ENCODE results near the gene TRAPPC5. TPM values are rescaled to one million over a fixed set of nuclear protein-coding genes. Genes with fewer than 3 reads are reported as not detected.

The TRAPPC5 gene
- total RNA-seq, 2 donors from 2014 or later = 69.8 to 70.0 TPM

DNA sequence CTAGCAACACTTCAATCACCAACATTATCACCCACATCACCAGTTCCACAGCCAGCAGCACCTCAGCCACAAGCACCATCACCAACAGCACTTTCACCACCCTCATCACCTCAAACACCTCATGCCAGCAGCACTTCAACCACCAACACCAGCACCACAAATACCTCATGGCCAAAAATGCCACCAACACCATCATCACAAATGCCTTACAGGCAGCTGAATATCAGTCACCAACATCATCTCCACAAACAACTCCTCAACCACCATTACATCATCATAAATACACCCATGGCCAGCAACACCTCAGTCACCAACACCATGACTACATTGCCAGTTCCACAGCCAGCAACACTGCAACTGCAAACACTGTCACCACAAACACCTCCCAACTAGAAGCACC lies 10.9 kb downstream of the TRAPPC5 start:
- no peaks in the 10 kb centered on the region for H3K36me3 ChIP-seq
- no peak overlapping the region for H3K4me3 ChIP-seq
- H3K27ac ChIP-seq = no peak overlapping the region
- TF ChIP-seq, protein P1, sequence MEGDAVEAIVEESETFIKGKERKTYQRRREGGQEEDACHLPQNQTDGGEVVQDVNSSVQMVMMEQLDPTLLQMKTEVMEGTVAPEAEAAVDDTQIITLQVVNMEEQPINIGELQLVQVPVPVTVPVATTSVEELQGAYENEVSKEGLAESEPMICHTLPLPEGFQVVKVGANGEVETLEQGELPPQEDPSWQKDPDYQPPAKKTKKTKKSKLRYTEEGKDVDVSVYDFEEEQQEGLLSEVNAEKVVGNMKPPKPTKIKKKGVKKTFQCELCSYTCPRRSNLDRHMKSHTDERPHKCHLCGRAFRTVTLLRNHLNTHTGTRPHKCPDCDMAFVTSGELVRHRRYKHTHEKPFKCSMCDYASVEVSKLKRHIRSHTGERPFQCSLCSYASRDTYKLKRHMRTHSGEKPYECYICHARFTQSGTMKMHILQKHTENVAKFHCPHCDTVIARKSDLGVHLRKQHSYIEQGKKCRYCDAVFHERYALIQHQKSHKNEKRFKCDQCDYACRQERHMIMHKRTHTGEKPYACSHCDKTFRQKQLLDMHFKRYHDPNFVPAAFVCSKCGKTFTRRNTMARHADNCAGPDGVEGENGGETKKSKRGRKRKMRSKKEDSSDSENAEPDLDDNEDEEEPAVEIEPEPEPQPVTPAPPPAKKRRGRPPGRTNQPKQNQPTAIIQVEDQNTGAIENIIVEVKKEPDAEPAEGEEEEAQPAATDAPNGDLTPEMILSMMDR (IDR thresholded peaks at IDR 0.05) = no peak
- no peaks in the 10 kb centered on the region for H3K27me3 ChIP-seq (replicated peaks; ENCODE audit: insufficient read depth)
- no peaks in the 10 kb centered on the region for H3K4me1 ChIP-seq (ENCODE audit: control insufficient read depth in 1 of 2, low read depth in 2 of 2)
- DNase-seq (ENCODE audit: low spot score) (no peak), ATAC-seq (ENCODE audit: insufficient number of reproducible peaks, low FRiP score, low read depth) (no peak)
- H3K9me3 ChIP-seq = no peaks in the 10 kb centered on the region

DNA sequence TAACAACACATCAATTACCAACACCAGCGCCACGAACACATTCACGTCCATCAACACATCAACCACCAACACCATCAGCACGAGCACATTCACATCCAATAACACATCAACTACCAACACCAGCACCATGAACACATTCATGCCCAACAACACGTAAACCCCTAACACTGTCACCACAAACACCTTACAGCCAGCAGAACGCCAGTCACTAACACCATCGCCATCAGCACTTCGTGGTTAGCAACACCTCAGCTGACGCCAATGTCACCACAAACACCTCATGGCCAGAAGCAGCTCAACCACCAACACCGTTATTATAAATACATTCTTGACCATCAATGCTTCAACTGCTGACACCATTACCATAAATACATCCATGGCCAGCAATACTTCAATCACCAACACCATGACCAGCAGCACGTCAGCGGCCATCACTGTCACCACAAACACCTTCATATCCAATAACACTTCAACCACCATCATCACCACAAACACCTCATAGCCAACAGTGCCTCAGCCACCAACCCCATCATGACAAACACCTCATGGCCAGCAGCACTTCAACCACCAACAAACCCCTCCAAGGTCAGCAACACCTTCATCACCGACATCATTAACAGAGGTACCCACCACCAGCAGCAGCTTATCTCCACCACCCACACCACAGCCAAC lies 11.9 kb downstream of the TRAPPC5 start:
- ATAC-seq (ENCODE audit: insufficient number of reproducible peaks, low FRiP score, low read depth) (no peak), DNase-seq (ENCODE audit: low spot score) (no peak)
- H3K4me1 ChIP-seq (ENCODE audit: control insufficient read depth in 1 of 2, low read depth in 2 of 2) = no peaks in the 10 kb centered on the region
- H3K27ac ChIP-seq = no peak overlapping the region
- H3K4me3 ChIP-seq = no peak overlapping the region
- no peaks in the 10 kb centered on the region for H3K9me3 ChIP-seq
- TF ChIP-seq, protein P1 (IDR thresholded peaks at IDR 0.05) = no peak
- no peaks in the 10 kb centered on the region for H3K27me3 ChIP-seq (replicated peaks; ENCODE audit: insufficient read depth)
- no peaks in the 10 kb centered on the region for H3K36me3 ChIP-seq

DNA sequence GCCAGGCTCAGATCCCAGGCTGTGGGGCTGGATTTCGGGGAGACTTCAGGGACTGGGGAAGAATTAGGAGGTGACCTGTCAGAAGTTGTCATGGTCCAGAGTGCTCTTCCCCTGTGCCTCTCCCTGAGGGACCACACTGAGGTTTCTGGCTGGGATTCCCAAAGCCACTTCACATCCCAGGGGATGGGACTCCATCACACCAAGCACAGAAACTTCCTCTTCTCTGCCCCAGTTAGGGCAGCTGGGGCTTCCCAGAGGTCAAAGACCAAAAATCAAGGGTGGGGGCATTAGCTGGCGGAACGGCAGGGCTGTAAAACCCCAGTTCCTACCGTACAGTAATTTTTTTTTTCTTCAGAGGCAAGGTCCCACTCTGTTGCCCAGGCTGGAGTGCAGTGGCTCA lies 13.9 kb downstream of the TRAPPC5 start:
- Histone ChIP-seq H3K4me3 (no peak overlapping the region), H3K4me1 (ENCODE audit: control insufficient read depth in 1 of 2, low read depth in 2 of 2) (no peaks in the 10 kb centered on the region), H3K36me3 (no peaks in the 10 kb centered on the region), H3K27me3 (replicated peaks; ENCODE audit: insufficient read depth) (no peaks in the 10 kb centered on the region), H3K27ac (no peak overlapping the region), H3K9me3 (no peaks in the 10 kb centered on the region)
- TF ChIP-seq, protein P1 (IDR thresholded peaks at IDR 0.05) = no peak
- DNase-seq (ENCODE audit: low spot score) (no peak), ATAC-seq (ENCODE audit: insufficient number of reproducible peaks, low FRiP score, low read depth) (no peak)

DNA sequence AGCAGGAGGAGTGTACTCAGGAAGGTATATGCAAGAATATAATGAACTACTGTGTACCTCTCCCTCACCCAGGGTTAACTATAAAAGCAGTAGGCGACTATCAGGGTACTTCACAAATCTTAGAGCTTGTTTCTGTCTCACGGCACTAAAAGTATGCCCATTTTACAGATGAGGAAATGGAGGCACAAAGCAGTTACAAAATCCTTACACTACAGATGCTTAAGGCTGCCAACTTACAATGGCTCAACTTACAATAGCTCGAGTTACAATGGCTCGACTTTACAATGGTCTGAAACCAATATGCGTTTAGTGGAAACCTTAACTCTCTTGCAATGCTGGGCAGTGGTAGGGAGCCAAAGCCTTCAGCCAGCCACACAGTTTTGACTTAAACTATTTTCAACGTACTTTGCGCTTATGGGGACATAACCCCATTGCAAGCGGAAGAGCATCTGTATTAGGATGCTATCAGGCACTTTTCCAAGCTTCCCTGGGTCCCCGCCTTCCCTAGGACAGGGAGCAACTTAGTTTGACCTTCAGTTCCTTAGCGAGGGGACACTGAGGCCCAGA lies 17.2 kb downstream of the TRAPPC5 start:
- H3K9me3 ChIP-seq = no peaks in the 10 kb centered on the region
- H3K36me3 ChIP-seq = no peaks in the 10 kb centered on the region
- H3K27me3 ChIP-seq (replicated peaks; ENCODE audit: insufficient read depth) = no peaks in the 10 kb centered on the region
- TF ChIP-seq, protein P1 (IDR thresholded peaks at IDR 0.05) = no peak
- ATAC-seq (ENCODE audit: insufficient number of reproducible peaks, low FRiP score, low read depth) (no peak), DNase-seq (ENCODE audit: low spot score) (no peak)
- no peak overlapping the region for H3K4me3 ChIP-seq
- no peak overlapping the region for H3K27ac ChIP-seq
- no peaks in the 10 kb centered on the region for H3K4me1 ChIP-seq (ENCODE audit: control insufficient read depth in 1 of 2, low read depth in 2 of 2)

DNA sequence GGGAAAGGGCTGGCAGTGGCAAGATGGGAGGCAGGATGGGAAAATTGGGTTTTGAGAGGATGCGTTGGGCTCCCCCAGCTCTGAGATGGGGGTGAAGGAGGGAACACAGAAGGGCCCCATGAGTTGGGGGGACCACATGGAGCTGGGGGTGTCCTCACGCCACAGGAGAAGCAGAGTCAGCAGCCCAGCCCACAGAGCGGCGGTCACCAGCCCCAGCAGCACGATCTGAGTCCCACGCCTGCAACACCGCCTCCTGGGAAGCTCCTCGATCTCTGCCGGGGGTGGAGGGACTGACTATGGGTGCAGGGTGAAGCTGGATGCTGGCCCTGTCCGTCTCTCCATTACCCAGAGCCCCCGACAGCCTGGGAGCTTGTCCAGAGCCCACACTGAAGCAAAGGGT lies 17.9 kb downstream of the TRAPPC5 start:
- Histone ChIP-seq H3K9me3 (no peaks in the 10 kb centered on the region), H3K4me1 (ENCODE audit: control insufficient read depth in 1 of 2, low read depth in 2 of 2) (no peaks in the 10 kb centered on the region), H3K36me3 (no peaks in the 10 kb centered on the region), H3K27ac (no peak overlapping the region), H3K27me3 (replicated peaks; ENCODE audit: insufficient read depth) (no peaks in the 10 kb centered on the region), H3K4me3 (no peak overlapping the region)
- no peak for ATAC-seq (ENCODE audit: insufficient number of reproducible peaks, low FRiP score, low read depth)
- no peak for DNase-seq (ENCODE audit: low spot score)
- TF ChIP-seq, protein P1 (IDR thresholded peaks at IDR 0.05) = no peak

Data from thoracic aorta (tissue), 2 donors.